BE2C (cell line): Measurements from ENCODE around the gene SRBD1.

Experiments used
- DNase-seq: peaks from one replicate; pipeline ENCODE4 v3.0.0-alpha.2; 2020
- H3K27me3 ChIP-seq: fragments of 250-450 bp; sonication (Bioruptor Pico); 2 replicates; pipeline ENCODE4 v1.5.1; 2020; ENCODE audit warnings: mild to moderate bottlenecking
- H3K36me3 ChIP-seq: fragments of 250-450 bp; sonication (Bioruptor Pico); 2 replicates; pipeline ENCODE4 v1.5.1; 2020; ENCODE audit warnings: mild to moderate bottlenecking
- H3K4me1 ChIP-seq: fragments of 250-450 bp; sonication (Bioruptor Pico); 2 replicates; pipeline ENCODE4 v1.5.1; 2020
- H3K4me3 ChIP-seq: 2 replicates; pipeline ENCODE4 v1.5.1; 2011; ENCODE audit warnings: low read depth, low read length
- H3K9me3 ChIP-seq: fragments of 250-450 bp; sonication (Bioruptor Pico); 2 replicates; pipeline ENCODE4 v1.5.1; 2020
- TF ChIP-seq, protein P1 (sequence below): IDR thresholded peaks from 2 replicates; pipeline ENCODE4 v1.5.1; 2012; ENCODE audit warnings: mild to moderate bottlenecking, low read depth, low read length

SRBD1 gene

DNA sequence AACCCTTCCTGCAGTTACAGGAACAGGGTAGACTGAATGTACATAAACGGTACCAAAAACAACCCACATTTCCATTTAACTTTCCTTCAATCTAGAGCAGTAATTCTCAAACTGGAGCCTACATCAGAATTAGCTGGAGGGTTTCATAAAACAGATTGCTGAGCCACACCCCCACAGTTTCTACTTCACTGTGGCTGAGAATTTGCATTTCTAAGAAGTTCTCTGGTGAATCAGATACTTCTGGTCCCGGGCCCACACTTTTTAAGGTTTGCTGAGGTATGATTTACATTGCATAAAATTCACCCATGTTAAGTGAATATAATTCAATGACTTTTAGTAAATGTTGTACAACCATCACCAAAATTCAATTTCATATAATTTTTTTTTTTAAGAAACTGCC, 113.7 kb downstream of the SRBD1 start:
- Histone ChIP-seq H3K27me3 (no peaks in the 10 kb centered on the region), H3K9me3 (peaks cover 4% of the 10 kb centered on the region; the same call in 1 of the 2 replicates), H3K4me3 (no peak overlapping the region), H3K4me1 (no peaks in the 10 kb centered on the region), H3K36me3 (no peaks in the 10 kb centered on the region)
- TF ChIP-seq, protein P1, sequence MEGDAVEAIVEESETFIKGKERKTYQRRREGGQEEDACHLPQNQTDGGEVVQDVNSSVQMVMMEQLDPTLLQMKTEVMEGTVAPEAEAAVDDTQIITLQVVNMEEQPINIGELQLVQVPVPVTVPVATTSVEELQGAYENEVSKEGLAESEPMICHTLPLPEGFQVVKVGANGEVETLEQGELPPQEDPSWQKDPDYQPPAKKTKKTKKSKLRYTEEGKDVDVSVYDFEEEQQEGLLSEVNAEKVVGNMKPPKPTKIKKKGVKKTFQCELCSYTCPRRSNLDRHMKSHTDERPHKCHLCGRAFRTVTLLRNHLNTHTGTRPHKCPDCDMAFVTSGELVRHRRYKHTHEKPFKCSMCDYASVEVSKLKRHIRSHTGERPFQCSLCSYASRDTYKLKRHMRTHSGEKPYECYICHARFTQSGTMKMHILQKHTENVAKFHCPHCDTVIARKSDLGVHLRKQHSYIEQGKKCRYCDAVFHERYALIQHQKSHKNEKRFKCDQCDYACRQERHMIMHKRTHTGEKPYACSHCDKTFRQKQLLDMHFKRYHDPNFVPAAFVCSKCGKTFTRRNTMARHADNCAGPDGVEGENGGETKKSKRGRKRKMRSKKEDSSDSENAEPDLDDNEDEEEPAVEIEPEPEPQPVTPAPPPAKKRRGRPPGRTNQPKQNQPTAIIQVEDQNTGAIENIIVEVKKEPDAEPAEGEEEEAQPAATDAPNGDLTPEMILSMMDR, result no peak
- no peak for DNase-seq

DNA sequence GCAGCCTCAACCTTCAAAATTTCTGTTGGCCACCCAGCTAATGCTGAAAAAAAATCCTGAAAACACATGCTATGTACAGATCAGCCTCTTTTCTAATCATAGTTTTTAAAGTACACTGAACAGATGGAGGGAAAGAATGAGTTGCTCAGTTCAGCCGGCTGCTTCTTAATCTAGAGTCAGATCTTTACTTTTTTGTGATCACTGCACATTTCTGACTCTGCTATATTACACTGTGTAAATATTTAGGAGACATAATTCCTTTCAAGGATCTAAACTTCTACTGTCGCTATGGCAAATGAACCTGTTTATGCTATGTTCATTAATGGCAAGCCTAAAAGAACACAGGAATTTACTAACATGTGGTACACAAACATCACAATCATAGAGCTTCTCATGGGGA, 114.2 kb downstream of the SRBD1 start:
- Histone ChIP-seq H3K36me3 (no peaks in the 10 kb centered on the region), H3K4me1 (no peaks in the 10 kb centered on the region), H3K4me3 (no peak overlapping the region), H3K27me3 (no peaks in the 10 kb centered on the region), H3K9me3 (peaks cover 4% of the 10 kb centered on the region; the same call in 1 of the 2 replicates)
- TF ChIP-seq, protein P1, result no peak
- no peak for DNase-seq

DNA sequence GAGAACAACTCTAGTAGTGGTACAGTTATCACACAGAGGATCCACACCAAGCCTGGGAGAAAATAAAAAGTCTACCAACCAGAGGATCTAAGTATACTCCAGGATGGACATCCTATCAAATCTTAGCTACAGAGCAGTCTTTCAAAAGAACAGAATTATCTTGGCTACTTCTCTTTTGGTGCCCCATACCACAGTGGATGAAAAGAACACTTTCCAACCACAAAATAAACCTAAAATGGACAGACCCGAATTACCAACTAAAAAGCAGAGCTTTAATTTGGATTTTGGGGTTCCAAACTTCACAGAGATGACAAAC, 116.1 kb downstream of the SRBD1 start:
- no peaks in the 10 kb centered on the region for H3K36me3 ChIP-seq
- H3K4me3 ChIP-seq, result no peak overlapping the region
- no peak for DNase-seq
- H3K27me3 ChIP-seq, result no peaks in the 10 kb centered on the region
- no peaks in the 10 kb centered on the region for H3K4me1 ChIP-seq
- H3K9me3 ChIP-seq, result no peaks in the 10 kb centered on the region
- TF ChIP-seq, protein P1, result no peak

DNA sequence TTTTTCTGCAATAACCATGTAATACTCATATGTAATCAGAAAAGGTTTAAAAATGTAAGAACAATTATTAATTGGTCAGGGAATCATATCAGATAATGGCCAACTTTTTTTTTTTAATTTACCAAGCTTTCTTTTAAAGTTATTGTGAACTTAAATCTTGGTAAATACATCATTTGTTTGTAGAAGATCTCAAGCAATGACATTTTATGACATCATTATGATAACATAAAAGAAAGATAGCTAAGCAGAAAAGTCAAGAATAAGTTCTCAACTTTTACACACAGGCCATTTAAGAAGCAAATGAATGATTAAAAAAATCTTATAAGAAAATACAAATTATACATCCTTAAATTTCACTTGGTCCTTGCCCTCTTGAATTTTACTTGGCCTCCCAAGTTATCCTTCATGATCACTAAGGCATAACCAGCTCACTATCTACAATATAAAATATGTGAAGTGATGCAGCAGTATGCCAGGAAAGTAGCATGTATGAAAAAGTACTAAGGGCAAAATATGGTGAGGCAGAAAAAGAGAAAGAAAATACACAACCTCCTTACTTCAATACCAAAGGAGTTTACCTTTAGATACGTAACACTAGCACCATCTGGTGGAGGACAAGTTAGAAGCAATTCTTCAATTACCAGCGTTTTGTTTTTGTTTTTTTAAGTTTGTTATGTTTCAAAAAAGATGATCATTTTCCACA, 116.6 kb downstream of the SRBD1 start:
- TF ChIP-seq, protein P1, result peak; percentile 75
- peak; percentile 33 for DNase-seq
- H3K4me3 ChIP-seq, result no peak overlapping the region

DNA sequence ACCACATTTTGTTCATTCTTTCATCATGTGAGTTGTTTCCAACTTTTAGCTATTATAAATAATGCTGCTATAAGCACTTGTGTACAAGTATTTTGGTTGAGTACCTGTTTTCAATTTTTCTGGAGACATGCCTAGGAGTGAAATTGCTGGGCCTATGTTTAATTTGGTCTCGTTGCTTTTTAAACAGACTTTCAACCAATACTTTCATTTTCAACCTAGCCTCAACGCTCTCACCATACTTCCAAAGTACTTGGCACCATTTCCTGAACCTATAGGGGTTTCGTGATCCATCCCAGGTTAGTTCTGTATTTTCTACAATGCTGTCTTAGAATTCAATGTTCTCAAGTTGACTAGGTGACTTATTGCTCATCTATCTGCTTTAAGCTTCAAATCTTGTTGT, 126.1 kb downstream of the SRBD1 start:
- H3K9me3 ChIP-seq, result no peaks in the 10 kb centered on the region
- TF ChIP-seq, protein P1, result no peak
- H3K4me1 ChIP-seq, result no peaks in the 10 kb centered on the region
- no peaks in the 10 kb centered on the region for H3K27me3 ChIP-seq
- no peaks in the 10 kb centered on the region for H3K36me3 ChIP-seq
- DNase-seq, result no peak
- no peak overlapping the region for H3K4me3 ChIP-seq

More for the DNA sequence above, 116.6 kb downstream of the SRBD1 start:
- Histone ChIP-seq H3K4me1 (no peaks in the 10 kb centered on the region), H3K36me3 (no peaks in the 10 kb centered on the region), H3K27me3 (no peaks in the 10 kb centered on the region), H3K9me3 (no peaks in the 10 kb centered on the region)

DNA sequence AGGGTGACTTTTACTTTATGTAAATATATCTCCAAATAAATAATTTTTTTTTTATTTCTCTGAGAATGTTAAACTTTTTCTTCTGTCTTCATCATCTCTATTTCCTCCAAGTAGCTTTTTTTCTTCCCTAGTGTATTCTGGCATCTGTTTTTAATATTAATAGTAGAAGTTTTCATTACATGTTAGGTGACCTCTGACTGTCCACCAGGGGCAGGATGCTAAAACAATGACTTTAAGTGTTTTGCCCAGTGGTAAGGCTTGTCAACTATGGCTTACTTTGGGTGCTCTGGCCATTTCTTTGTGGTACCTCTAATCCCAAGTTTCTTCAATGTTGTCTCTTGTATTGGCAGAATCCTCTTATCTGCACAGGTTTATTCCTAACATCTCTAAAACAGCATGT, 127.1 kb downstream of the SRBD1 start:
- Histone ChIP-seq H3K4me1 (no peaks in the 10 kb centered on the region), H3K27me3 (no peaks in the 10 kb centered on the region), H3K36me3 (no peaks in the 10 kb centered on the region), H3K4me3 (no peak overlapping the region), H3K9me3 (no peaks in the 10 kb centered on the region)
- no peak for DNase-seq
- TF ChIP-seq, protein P1, result peak; percentile 61
